H1 (cell line): ENCODE measurements around the gene GATB. TPM values are rescaled to one million over a fixed set of nuclear protein-coding genes. Genes with fewer than 3 reads are reported as not detected.

Source experiments
- CTCF ChIA-PET: fragments of 300-600 bp; sonication (Branson Sonifier 250); formaldehyde crosslinking; loops from one replicate; lab custom pipeline; 2021; ENCODE audit not compliant: partially characterized antibody; lab: Charles Lee
- POLR2A ChIA-PET: fragments of 300-600 bp; sonication (Branson Sonifier 250); formaldehyde crosslinking; loops from one replicate; lab custom pipeline; 2021; ENCODE audit warnings: inconsistent platforms; ENCODE audit not compliant: partially characterized antibody; lab: Charles Lee
- DNase-seq, 2 experiments: peaks; one replicate each; pipeline versions ENCODE4 v3.0.0 to v3.0.0-alpha.2; 2010 to 2022; ENCODE audit warnings: low spot score in 2 of 2, low read depth in 1 of 2, mixed read lengths in 1 of 2
- FAIRE-seq: peaks from 2 replicates; lab custom pipeline; 2011; peaks lifted over from hg19 to GRCh38; lab: Jason Lieb, UNC
- H2AFZ ChIP-seq: 2 replicates; pipeline ENCODE4 v1.8.1; 2012; ENCODE audit warnings: low read length, inconsistent platforms
- H2AK5ac ChIP-seq: 2 replicates; pipeline ENCODE4 v1.6.1; 2013; ENCODE audit warnings: low read depth, low read length
- H2BK120ac ChIP-seq: replicated peaks from 2 replicates; pipeline ENCODE3; 2013; ENCODE audit warnings: low read depth, low read length, inconsistent platforms
- H2BK12ac ChIP-seq: 2 replicates; pipeline ENCODE4 v1.6.1; 2013; ENCODE audit warnings: low read depth, low read length
- H2BK15ac ChIP-seq: 2 replicates; pipeline ENCODE4 v1.6.1; 2013; ENCODE audit warnings: low read length
- H2BK20ac ChIP-seq: 2 replicates; pipeline ENCODE4 v1.6.1; 2013; ENCODE audit warnings: low read length
- H2BK5ac ChIP-seq: 2 replicates; pipeline ENCODE4 v1.6.1; 2013; ENCODE audit warnings: low read depth, low read length
- H3K14ac ChIP-seq: 2 replicates; pipeline ENCODE4 v1.6.1; 2013; ENCODE audit warnings: inconsistent platforms; ENCODE audit not compliant: insufficient read length
- H3K18ac ChIP-seq: 2 replicates; pipeline ENCODE4 v1.6.1; 2013; ENCODE audit warnings: low read length; ENCODE audit errors: extremely low read depth
- H3K23ac ChIP-seq: 2 replicates; pipeline ENCODE4 v1.6.1; 2013; ENCODE audit warnings: inconsistent platforms; ENCODE audit not compliant: insufficient read length
- H3K23me2 ChIP-seq: 2 replicates; pipeline ENCODE4 v1.6.1; 2013; ENCODE audit warnings: low read depth, low read length
- H3K27ac ChIP-seq: 2 replicates; pipeline ENCODE4 v1.6.1; 2011; ENCODE audit warnings: low read depth, low read length, inconsistent platforms
- H3K27me3 ChIP-seq, 4 experiments: replicated peaks in 1 of 4; 1 replicate in 1 of 4; 2 replicates in 3 of 4; pipeline versions ENCODE4 v1.6.1 to v1.8.1; 2011 to 2013; ENCODE audit warnings: low read length in 3 of 4, mild to moderate bottlenecking in 3 of 4, inconsistent platforms in 2 of 4, mixed read lengths in 2 of 4, moderate library complexity in 1 of 4; ENCODE audit not compliant: control insufficient read depth in 3 of 4, insufficient read depth in 3 of 4; ENCODE audit errors: extremely low read depth in 1 of 4
- H3K36me3 ChIP-seq, 4 experiments: 2 replicates each; pipeline versions ENCODE4 v1.6.1 to v1.8.1; 2011 to 2013; ENCODE audit warnings: mild to moderate bottlenecking in 4 of 4, low read length in 3 of 4, moderate library complexity in 2 of 4, control low read depth in 1 of 4, inconsistent platforms in 1 of 4; ENCODE audit not compliant: insufficient read depth in 4 of 4, control insufficient read depth in 2 of 4
- H3K4ac ChIP-seq: replicated peaks from 2 replicates; pipeline ENCODE3; 2013; ENCODE audit warnings: low read length, low read depth, mixed read lengths, inconsistent platforms; ENCODE audit not compliant: insufficient read length
- H3K4me1 ChIP-seq, 4 experiments: replicated peaks in 1 of 4; 1 replicate in 1 of 4; 2 replicates in 3 of 4; pipeline versions ENCODE4 v1.6.1 to v1.8.1; 2011 to 2013; ENCODE audit warnings: low read length in 3 of 4, inconsistent platforms in 2 of 4, mixed read lengths in 1 of 4; ENCODE audit not compliant: insufficient read depth in 4 of 4, control insufficient read depth in 3 of 4
- H3K4me2 ChIP-seq, 2 experiments: 2 replicates each; pipeline versions ENCODE4 v1.6.1 to v1.8.1; 2011 to 2013; ENCODE audit warnings: low read depth in 2 of 2, low read length in 2 of 2, control low read depth in 1 of 2, inconsistent platforms in 1 of 2, mild to moderate bottlenecking in 1 of 2; ENCODE audit not compliant: insufficient read depth in 1 of 2
- H3K4me3 ChIP-seq, 4 experiments: fragments of 200-600, 300-600 bp in 1 of 4; sonication (generic), shearing (Covaris generic), sonication (Bioruptor Twin) in 1 of 4; 2 replicates each; pipeline versions ENCODE4 v1.5.1 to v1.8.1; 2011 to 2016; ENCODE audit warnings: low read length in 4 of 4, low read depth in 3 of 4, control low read depth in 2 of 4, inconsistent platforms in 2 of 4, mild to moderate bottlenecking in 2 of 4, mixed read lengths in 1 of 4, moderate library complexity in 1 of 4; ENCODE audit not compliant: insufficient read depth in 2 of 4; ENCODE audit errors: extremely low read depth in 1 of 4
- H3K56ac ChIP-seq: replicated peaks from 2 replicates; pipeline ENCODE3; 2013; ENCODE audit warnings: low read depth, mild to moderate bottlenecking, mixed read lengths, low read length, inconsistent platforms; ENCODE audit not compliant: insufficient read length
- H3K79me1 ChIP-seq: 2 replicates; pipeline ENCODE4 v1.6.1; 2013; ENCODE audit warnings: low read depth, low read length, control low read depth
- H3K79me2 ChIP-seq, 2 experiments: 2 replicates each; pipeline versions ENCODE4 v1.6.1 to v1.8.1; 2012 to 2013; ENCODE audit warnings: low read length in 2 of 2, mild to moderate bottlenecking in 2 of 2, inconsistent platforms in 1 of 2; ENCODE audit not compliant: insufficient read depth in 2 of 2, control insufficient read depth in 1 of 2
- H3K9ac ChIP-seq, 4 experiments: replicated peaks in 1 of 4; 1 replicate in 1 of 4; 2 replicates in 3 of 4; pipeline versions ENCODE4 v1.6.1 to v1.8.1; 2011 to 2013; ENCODE audit warnings: low read depth in 3 of 4, low read length in 3 of 4, control low read depth in 2 of 4, mild to moderate bottlenecking in 2 of 4, moderate library complexity in 2 of 4, inconsistent platforms in 1 of 4; ENCODE audit errors: extremely low read depth in 1 of 4
- H3K9me3 ChIP-seq, 2 experiments: 2 replicates each; pipeline versions ENCODE4 v1.6.1 to v1.8.1; 2012 to 2013; ENCODE audit warnings: mild to moderate bottlenecking in 2 of 2, moderate library complexity in 2 of 2, control low read depth in 1 of 2, inconsistent platforms in 1 of 2, low read depth in 1 of 2, low read length in 1 of 2, mixed read lengths in 1 of 2; ENCODE audit not compliant: insufficient read depth in 2 of 2
- H4K20me1 ChIP-seq, 2 experiments: replicated peaks in 1 of 2; 2 replicates each; pipeline versions ENCODE3 to v1.8.1; 2011 to 2013; ENCODE audit warnings: inconsistent platforms in 2 of 2, low read length in 2 of 2, mild to moderate bottlenecking in 1 of 2; ENCODE audit not compliant: insufficient read depth in 2 of 2, control insufficient read depth in 1 of 2
- H4K5ac ChIP-seq: 2 replicates; pipeline ENCODE4 v1.6.1; 2013; ENCODE audit warnings: low read length, low read depth, mixed read lengths, inconsistent platforms; ENCODE audit not compliant: insufficient read length
- H4K8ac ChIP-seq: 2 replicates; pipeline ENCODE4 v1.8.0; 2013; ENCODE audit warnings: mild to moderate bottlenecking, moderate library complexity, low read length, inconsistent platforms; ENCODE audit not compliant: insufficient read depth; ENCODE audit errors: extremely low read depth
- H4K91ac ChIP-seq: replicated peaks from 2 replicates; pipeline ENCODE3; 2013; ENCODE audit warnings: low read length, mixed read lengths, inconsistent platforms; ENCODE audit not compliant: insufficient read length
- POLR2AphosphoS5 ChIP-seq: IDR thresholded peaks from 2 replicates; pipeline ENCODE4 v1.6.1; 2011; ENCODE audit warnings: low read depth, low read length
- POU5F1 ChIP-seq: IDR thresholded peaks from 2 replicates; pipeline ENCODE4 v1.6.1; 2011; ENCODE audit warnings: low read depth, mild to moderate bottlenecking, low read length, moderate library complexity
- RAD21 ChIP-seq, 2 experiments: IDR thresholded peaks in 1 of 2; conservative IDR thresholded peaks in 1 of 2; 2 replicates each; pipeline ENCODE4 v1.6.1; 2011; ENCODE audit warnings: low read depth in 2 of 2, low read length in 2 of 2, improper control_type of control experiment in 1 of 2, inconsistent platforms in 1 of 2, mild to moderate bottlenecking in 1 of 2, moderate library complexity in 1 of 2
- RFX5 ChIP-seq: IDR thresholded peaks from 2 replicates; pipeline ENCODE4 v1.6.1; 2011; ENCODE audit warnings: low read depth, low read length, improper control_type of control experiment, borderline replicate concordance
- SIN3A ChIP-seq, 2 experiments: IDR thresholded peaks in 1 of 2; conservative IDR thresholded peaks in 1 of 2; 2 replicates each; pipeline ENCODE4 v1.6.1; 2011 to 2012; ENCODE audit warnings: low read length in 2 of 2, improper control_type of control experiment in 1 of 2, low read depth in 1 of 2, mild to moderate bottlenecking in 1 of 2
- ZNF274 ChIP-seq: IDR thresholded peaks from 2 replicates; pipeline ENCODE4 v1.7.0; 2012; ENCODE audit warnings: low read length, borderline replicate concordance; ENCODE audit errors: extremely low read depth
- WGBS, 2 experiments: shearing (Covaris generic) in 1 of 2; methylation state at CpG; one replicate each; pipeline versions ENCODE4 v1.1.6 to v1.1.7; 2013 to 2015; ENCODE audit warnings: low lambda C conversion rate in 2 of 2, mixed read lengths in 2 of 2, inconsistent platforms in 1 of 2, low coverage in 1 of 2, missing lambda C conversion rate in 1 of 2; ENCODE audit not compliant: insufficient replicate concordance in 2 of 2, insufficient coverage in 1 of 2, insufficient read length in 1 of 2; ENCODE audit errors: extremely low coverage in 1 of 2, missing lambda C conversion rate in 1 of 2; 5-methylcytosine and 5-hydroxymethylcytosine counted together
- polyA plus RNA-seq, 7 experiments: library from polyadenylated mRNA; depleted of rRNA in 3 of 7; stranded (reverse) in 5 of 7; unstranded in 2 of 7; fragments of >200 nt in 5 of 7; fragments of 200-250 nt in 2 of 7; gene quantifications; 1 replicate in 5 of 7; 2 replicates in 1 of 7; 4 replicates in 1 of 7; pipeline versions ENCODE4 v1.2.1 to v1.2.3, GENCODE V29; 2011 to 2013; ENCODE audit warnings: missing spikeins in 2 of 7, mixed read lengths in 2 of 7
- total RNA-seq: library from RNA; stranded (reverse); fragmentation: NEBNext Ultra II Directional; extraction: Animal tissue kit (Norgen Biotek cat#: 25700); gene quantifications from 2 replicates; pipeline ENCODE4 v1.2.1, GENCODE V29; 2021

Gene GATB
- total and polyA plus RNA-seq, 2 of the 8 experiments (the other 6 are each of a cell fraction or from before 2014, with no cell fraction given) = 15.3 to 18.0 TPM

DNA sequence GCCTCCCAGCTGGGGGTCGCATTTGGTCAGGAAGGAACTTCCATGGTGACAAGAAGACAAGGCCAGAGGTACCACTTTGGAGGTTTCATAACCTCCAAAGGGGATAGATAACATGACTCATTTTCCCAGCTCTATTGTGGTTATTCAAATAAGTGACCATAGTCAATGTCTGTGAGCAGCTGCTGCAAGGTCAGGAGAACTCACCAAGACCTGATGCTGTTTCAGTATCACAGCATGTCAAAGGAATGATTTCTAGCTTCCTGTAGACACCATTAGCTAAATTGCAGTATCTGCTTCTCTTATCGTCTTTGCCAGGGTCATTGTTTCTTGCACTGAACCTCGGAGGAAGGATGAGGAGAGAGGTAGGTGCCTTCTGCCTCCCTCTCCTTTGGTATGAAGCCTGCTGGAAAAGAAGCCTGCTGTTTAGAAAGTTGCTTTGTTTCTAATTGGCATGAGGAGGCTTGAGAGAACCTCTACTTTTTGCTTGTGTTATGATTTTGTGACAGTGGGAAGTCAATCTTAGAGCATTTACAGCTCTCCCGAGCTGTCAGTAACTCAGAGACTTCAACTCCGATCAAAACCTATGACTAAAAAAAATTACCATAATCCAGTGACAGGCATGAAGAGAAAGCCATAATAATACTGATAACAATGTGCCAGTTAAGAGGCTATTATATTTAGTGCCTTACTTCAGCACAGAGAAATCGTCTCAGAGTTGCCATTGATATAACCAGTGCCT is 38.0 kb upstream of the GATB start:
- no peak overlapping the region for H3K23ac ChIP-seq
- no peaks in the 10 kb centered on the region for H3K23me2 ChIP-seq
- no peak overlapping the region for H2AK5ac ChIP-seq
- no peak overlapping the region for H2BK15ac ChIP-seq
- H3K79me1 ChIP-seq = no peaks in the 10 kb centered on the region
- no peak overlapping the region for H2BK120ac ChIP-seq
- FAIRE-seq = no peak
- ChIA-PET CTCF (interaction anchor here (0.6 to 2.7 kb wide), 9 partner anchors 8 to 129 kb away, joined by 3 to 6 read pairs (median 4); no protein-coding TSS in a partner anchor), POLR2A (no interaction called here)
- no peaks in the 10 kb centered on the region for H3K9me3 ChIP-seq
- no peak overlapping the region for H3K27ac ChIP-seq
- no peak overlapping the region for H3K4me3 ChIP-seq
- H3K79me2 ChIP-seq = no peaks in the 10 kb centered on the region
- H3K36me3 ChIP-seq = no peaks in the 10 kb centered on the region
- no peak overlapping the region; the same call in 1 of the 2 replicates for H2BK20ac ChIP-seq
- H3K4me2 ChIP-seq = no peak overlapping the region
- no peak for DNase-seq
- H3K27me3 ChIP-seq = no peaks in the 10 kb centered on the region; a peak in 2 of 7 replicates
- 90% methylated on average over 6 of the region's 6 CpGs; no CpG with 5 or more reads in 1 of the 2 experiments for WGBS, 2 experiments
- no peak overlapping the region for H3K4ac ChIP-seq
- no peak overlapping the region for H3K56ac ChIP-seq
- peaks cover 0 to 3% (median 2%) of the 10 kb centered on the region in 4 experiments; a peak in 2 of 7 replicates for H3K4me1 ChIP-seq
- H2BK5ac ChIP-seq = no peak overlapping the region
- H4K5ac ChIP-seq = no peak overlapping the region
- no peak overlapping the region for H4K8ac ChIP-seq
- no peak overlapping the region for H3K14ac ChIP-seq
- H4K91ac ChIP-seq = no peak overlapping the region
- H2BK12ac ChIP-seq = no peak overlapping the region
- no peaks in the 10 kb centered on the region for H4K20me1 ChIP-seq
- H2AFZ ChIP-seq = peak overlapping the region; percentile 54; the same call in 1 of the 2 replicates
- no peak overlapping the region for H3K18ac ChIP-seq
- H3K9ac ChIP-seq = no peak overlapping the region
- TF ChIP-seq RAD21 (IDR thresholded peaks at IDR 0.05 in 1 of 2, conservative IDR thresholded peaks at IDR 0.05 in 1 of 2; ENCODE audit: low read depth in 2 of 2, low read length in 2 of 2) (no peak), POU5F1 (no peak), RFX5 (no peak), ZNF274 (no peak), SIN3A (conservative IDR thresholded peaks at IDR 0.05 in 1 of 2, IDR thresholded peaks at IDR 0.05 in 1 of 2; ENCODE audit: low read depth in 1 of 2, low read length in 2 of 2) (no peak), POLR2AphosphoS5 (no peak)
